HG03565 (cell line): ENCODE results near the gene GBF1.

ENCODE experiments used
- ATAC-seq: cut with Tn5 transposase; IDR thresholded peaks from one replicate; pipeline ENCODE4 v1.9.1; 2021; ENCODE audit warnings: mild to moderate bottlenecking, moderate library complexity; ENCODE audit not compliant: unreplicated experiment

GBF1 gene

DNA sequence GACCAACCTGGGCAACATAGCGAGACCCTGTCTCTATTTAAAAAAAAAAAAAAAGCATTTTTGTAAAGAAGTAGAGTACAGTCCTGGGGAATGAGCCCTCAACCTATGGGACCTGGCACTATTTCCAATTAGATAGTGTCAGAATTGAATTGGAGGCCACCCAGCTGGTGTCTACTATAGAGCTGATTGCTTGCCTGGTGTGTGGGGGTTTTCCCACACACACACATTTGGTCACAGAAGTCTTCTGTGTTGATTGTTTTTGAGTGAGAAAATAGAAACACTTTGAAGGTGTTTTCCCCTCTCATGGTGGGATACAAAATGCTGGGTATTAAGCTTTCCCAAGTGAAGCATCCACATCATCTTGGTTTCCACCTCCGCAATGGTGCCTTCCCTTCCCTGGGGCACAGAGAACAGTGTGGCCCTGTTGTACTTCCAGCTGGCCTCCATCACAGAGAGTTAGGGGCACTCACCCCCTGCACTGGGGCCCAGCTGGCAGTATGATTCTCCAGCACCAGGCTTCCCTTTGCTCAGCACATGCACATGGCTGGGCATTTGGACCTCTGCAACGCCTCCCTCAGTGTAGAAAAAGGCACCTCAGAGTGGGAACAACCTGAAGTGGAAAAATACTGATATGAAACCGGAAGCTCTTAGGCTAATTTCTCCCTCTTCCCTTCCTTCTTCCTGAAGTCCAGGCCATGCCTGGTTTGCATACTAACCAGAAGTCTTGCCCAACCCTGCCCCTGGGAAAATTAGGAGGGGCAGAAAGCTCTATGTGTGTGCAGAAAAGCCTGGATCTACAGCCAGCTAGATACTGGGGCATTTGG, 139.5 kb downstream of the GBF1 start:
- no peak for ATAC-seq

DNA sequence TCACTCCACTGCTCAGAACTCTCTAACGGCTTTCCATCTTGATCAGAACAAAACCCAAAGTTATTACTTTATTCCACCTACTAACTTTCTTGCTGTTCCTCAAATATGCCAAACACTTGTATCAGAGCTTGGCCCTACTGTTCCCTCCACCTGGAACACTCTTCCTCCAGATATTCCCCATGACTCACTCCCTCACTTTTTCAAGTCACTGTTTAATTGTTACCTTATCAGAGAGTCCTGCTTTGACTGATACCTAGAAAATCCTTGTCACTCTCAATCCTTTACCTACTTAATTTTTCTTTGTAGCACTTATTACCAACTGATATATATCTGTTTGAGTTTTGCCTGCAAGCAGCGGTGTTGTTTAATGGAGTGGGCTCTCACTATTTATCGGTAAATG, 144.6 kb downstream of the GBF1 start:
- no peak for ATAC-seq

GRCh38 chr10:102392306-102392705, 147.0 kb downstream of the GBF1 start:
- ATAC-seq: no peak

GRCh38 chr10:102393411-102394078, 148.2 kb downstream of the GBF1 start:
- no peak for ATAC-seq

- ATAC-seq: peak; percentile 70
Measured at GRCh38 chr10:102394079-102394800, 148.9 kb downstream of the GBF1 start.

GRCh38 chr10:102394801-102395399, 149.6 kb downstream of the GBF1 start:
- ATAC-seq: no peak

DNA sequence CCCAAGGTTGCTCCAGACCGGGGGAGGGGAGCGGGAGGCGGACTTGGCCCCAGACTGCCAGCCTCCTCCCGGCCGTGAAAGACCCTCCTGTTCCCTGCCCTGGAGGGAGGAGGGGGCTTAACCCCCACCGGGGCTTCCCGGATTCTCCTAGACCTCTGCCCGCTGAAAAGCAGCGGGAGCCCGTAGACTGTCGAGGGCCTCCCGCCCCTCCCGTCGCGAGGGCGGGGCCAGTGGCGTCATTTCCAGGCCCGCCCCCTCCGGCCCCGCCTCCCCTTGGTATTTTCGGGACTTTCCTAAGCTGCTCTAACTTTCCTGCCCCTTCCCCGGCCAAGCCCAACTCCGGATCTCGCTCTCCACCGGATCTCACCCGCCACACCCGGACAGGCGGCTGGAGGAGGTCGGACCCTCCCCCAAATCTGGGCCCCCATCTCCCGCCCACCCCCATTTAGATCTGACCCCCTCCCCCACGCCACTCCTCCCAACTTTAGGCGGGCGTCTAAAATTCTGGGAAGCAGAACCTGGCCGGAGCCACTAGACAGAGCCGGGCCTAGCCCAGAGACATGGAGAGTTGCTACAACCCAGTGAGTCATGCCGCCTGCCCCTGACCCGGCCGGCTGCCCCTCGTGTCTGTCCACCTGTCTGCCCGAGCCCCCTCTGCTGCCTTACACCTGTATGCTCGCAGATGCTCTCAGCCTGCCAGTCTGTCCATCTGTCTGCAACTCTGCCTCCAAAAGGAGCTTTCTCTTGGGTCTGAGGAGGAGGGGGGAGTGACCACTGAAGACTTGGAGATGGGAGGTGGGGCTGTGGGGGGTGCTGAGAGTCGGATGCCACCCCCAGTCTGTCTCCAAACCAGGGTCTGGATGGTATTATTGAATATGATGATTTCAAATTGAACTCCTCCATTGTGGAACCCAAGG, 150.3 kb downstream of the GBF1 start, which contains the start of gene NFKB2:
Gene NFKB2 (plus strand): TSS at position 306 of the 917 bp plus-strand sequence. CDS start 255 bp downstream, at position 561.
- ATAC-seq: no peak

DNA sequence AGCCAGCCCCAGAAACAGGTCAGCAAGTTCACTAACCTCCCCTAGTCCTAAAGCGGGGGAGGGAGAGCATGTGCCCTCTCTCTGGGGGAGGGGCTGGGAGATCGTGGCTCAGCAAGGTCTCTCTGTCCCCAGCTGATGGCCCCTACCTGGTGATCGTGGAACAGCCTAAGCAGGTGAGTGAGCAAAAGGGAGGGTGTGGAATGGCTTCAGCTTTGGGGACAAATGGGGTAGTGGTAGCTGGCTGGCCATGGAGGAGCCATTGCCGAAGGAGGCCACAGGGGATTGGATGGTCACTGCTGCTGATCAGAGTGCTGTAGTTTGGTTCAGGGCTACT, 151.0 kb downstream of the GBF1 start:
- no peak for ATAC-seq

DNA sequence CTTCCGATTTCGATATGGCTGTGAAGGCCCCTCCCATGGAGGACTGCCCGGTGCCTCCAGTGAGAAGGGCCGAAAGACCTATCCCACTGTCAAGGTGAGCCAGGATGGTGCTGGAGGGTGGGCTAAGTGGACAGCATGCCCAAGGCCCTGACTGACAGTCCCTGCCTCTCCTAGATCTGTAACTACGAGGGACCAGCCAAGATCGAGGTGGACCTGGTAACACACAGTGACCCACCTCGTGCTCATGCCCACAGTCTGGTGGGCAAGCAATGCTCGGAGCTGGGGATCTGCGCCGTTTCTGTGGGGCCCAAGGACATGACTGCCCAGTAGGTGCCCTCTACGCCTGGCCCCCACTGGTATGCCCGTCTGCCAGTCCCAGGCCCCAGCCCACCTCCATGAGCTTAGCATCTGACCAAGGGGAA, 151.4 kb downstream of the GBF1 start:
- ATAC-seq: no peak

DNA sequence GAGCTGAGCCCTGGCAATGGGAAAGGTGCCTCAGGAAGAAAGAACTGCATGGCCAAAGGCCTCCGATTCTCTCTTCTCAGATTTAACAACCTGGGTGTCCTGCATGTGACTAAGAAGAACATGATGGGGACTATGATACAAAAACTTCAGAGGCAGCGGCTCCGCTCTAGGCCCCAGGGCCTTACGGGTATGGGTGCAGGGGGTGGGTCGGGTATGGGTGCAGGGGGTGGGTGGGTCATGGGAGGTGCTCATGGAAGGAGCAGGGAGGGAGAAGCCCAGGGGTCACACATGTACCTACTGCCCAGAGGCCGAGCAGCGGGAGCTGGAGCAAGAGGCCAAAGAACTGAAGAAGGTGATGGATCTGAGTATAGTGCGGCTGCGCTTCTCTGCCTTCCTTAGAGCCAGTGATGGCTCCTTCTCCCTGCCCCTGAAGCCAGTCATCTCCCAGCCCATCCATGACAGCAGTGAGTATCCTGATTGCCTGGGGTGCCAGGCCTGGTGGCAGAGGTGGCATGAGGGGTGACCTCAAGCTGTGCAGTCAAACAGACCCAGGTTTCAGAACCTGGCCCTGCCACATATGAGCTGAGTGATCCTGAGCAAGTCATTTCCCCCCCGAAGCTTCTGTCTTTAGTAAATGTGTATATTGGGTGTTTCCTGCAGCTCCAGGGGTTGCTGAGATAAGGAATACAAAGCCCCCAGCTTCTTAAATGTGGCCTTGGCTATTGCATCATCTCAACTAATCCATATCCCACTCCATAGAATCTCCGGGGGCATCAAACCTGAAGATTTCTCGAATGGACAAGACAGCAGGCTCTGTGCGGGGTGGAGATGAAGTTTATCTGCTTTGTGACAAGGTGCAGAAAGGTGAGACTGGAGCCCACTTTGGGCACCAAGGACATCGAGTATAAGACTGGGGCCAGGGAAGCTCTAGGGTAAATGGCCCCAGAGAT, 152.2 kb downstream of the GBF1 start:
- no peak for ATAC-seq

DNA sequence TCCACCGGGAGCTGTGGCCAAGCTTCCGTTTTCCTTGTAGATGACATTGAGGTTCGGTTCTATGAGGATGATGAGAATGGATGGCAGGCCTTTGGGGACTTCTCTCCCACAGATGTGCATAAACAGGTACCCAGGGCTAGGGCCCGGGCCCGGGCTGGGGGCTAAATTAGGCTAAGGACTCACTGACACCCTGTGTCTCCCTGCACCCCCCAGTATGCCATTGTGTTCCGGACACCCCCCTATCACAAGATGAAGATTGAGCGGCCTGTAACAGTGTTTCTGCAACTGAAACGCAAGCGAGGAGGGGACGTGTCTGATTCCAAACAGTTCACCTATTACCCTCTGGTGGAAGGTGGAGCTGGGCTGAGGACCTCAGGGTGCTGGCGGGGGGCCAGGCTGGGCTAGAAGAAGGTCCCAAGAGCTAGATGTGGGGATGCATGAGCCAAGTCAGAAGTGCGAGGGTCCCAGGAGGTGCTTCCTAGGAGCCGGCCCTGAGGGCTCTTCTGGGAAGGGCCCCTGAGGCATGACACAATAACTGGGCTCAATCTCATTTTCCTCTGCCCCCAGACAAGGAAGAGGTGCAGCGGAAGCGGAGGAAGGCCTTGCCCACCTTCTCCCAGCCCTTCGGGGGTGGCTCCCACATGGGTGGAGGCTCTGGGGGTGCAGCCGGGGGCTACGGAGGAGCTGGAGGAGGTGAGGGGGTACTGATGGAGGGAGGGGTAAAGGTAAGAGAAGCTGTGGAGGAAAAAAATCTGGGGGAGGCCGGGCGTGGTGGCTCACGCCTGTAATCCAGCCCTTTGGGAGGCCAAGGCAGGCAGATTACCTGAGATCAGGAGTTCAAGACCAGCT, 153.1 kb downstream of the GBF1 start:
- no peak for ATAC-seq

DNA sequence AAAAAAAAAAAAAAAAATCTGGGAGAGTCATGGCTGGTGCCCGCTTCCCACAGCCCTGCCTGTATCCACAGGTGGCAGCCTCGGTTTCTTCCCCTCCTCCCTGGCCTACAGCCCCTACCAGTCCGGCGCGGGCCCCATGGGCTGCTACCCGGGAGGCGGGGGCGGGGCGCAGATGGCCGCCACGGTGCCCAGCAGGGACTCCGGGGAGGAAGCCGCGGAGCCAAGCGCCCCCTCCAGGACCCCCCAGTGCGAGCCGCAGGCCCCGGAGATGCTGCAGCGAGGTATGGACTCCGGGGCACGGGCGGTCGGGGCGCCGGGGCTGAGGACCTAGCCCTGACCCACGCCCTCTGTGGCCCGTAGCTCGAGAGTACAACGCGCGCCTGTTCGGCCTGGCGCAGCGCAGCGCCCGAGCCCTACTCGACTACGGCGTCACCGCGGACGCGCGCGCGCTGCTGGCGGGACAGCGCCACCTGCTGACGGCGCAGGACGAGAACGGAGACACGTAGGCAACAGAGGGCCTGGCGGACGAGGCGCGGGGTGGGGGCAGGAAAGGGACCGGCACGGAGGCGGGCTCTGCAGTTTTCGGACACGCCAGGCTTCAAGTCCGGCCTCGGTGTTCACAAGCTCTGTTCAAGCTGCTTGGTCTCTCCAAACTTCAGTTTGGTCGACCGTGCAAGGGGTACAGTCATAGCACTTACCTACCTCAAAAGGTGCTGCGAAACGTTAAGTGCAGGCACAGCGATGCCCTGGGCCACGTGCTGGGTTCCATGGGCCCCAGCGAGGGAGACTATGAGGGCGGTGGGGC, 154.1 kb downstream of the GBF1 start:
- peak; percentile 39 for ATAC-seq

GRCh38 chr10:102400076-102400475, 154.7 kb downstream of the GBF1 start:
- ATAC-seq: no peak

- ATAC-seq: no peak
Measured at GRCh38 chr10:102400598-102401341, 155.4 kb downstream of the GBF1 start.

DNA sequence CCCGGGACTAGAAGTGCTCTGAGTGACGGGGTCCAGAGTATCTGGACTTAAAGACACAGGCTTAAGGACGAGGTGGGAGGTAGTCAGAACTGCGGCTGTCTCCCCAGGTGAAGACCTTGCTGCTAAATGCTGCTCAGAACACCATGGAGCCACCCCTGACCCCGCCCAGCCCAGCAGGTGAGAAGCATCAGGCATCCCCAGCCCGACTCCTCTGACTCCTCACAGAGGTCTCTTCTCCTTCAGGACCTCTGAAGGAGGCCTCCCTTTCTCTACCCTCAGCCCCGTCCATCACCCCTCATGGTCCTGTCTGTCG, 156.0 kb downstream of the GBF1 start:
- no peak for ATAC-seq

GRCh38 chr10:102401735-102402511, 156.6 kb downstream of the GBF1 start:
- no peak for ATAC-seq
